HG02678 (cell line): Measurements from ENCODE around the gene CAMTA1.

ENCODE experiments used
- ATAC-seq: cut with Tn5 transposase; IDR thresholded peaks from one replicate; pipeline ENCODE4 v1.9.1; 2021; ENCODE audit warnings: mild to moderate bottlenecking, moderate library complexity; ENCODE audit not compliant: unreplicated experiment

Gene CAMTA1

GRCh38 chr1:7509598-7509997 is 724.3 kb downstream of the CAMTA1 start:
- no peak for ATAC-seq

- no peak for ATAC-seq
These were observed 725.2 kb downstream of the CAMTA1 start for GRCh38 chr1:7510389-7510931.

- ATAC-seq = no peak
These were observed 726.1 kb downstream of the CAMTA1 start for GRCh38 chr1:7511381-7511780.

GRCh38 chr1:7513081-7513480 is 727.8 kb downstream of the CAMTA1 start:
- no peak for ATAC-seq

GRCh38 chr1:7515175-7515574 is 729.9 kb downstream of the CAMTA1 start:
- ATAC-seq = no peak

GRCh38 chr1:7515904-7516303 is 730.6 kb downstream of the CAMTA1 start:
- ATAC-seq = no peak

- ATAC-seq = no peak
These were observed 731.1 kb downstream of the CAMTA1 start for GRCh38 chr1:7516341-7516740.

- no peak for ATAC-seq
These were observed 731.7 kb downstream of the CAMTA1 start for GRCh38 chr1:7516929-7517328.

GRCh38 chr1:7517611-7518330 is 732.5 kb downstream of the CAMTA1 start:
- no peak for ATAC-seq

GRCh38 chr1:7518411-7518810 is 733.2 kb downstream of the CAMTA1 start:
- ATAC-seq = no peak

GRCh38 chr1:7519181-7519860 is 734.1 kb downstream of the CAMTA1 start:
- ATAC-seq = no peak

- no peak for ATAC-seq
These were observed 734.7 kb downstream of the CAMTA1 start for GRCh38 chr1:7519861-7520395.

GRCh38 chr1:7520496-7520895 is 735.2 kb downstream of the CAMTA1 start:
- ATAC-seq = no peak

GRCh38 chr1:7524341-7525337 is 739.4 kb downstream of the CAMTA1 start:
- no peak for ATAC-seq

- ATAC-seq = no peak
These were observed 740.2 kb downstream of the CAMTA1 start for GRCh38 chr1:7525338-7526063.

- no peak for ATAC-seq
These were observed 741.1 kb downstream of the CAMTA1 start for GRCh38 chr1:7526196-7526866.

GRCh38 chr1:7526867-7527732 is 741.8 kb downstream of the CAMTA1 start:
- no peak for ATAC-seq

- no peak for ATAC-seq
These were observed 742.4 kb downstream of the CAMTA1 start for GRCh38 chr1:7527733-7528045.
